ENCODE measurements around the gene ADPRHL1. TPM values are rescaled to one million over a fixed set of nuclear protein-coding genes. Genes with fewer than 3 reads are reported as not detected.

Gene ADPRHL1
- total RNA-seq, 1 donor from 2014 or later: 0.22 TPM

- TF ChIP-seq EZH2phosphoT487 (IDR thresholded peaks at IDR 0.05): no peak
- no peak for TF ChIP-seq CTCF (IDR thresholded peaks at IDR 0.05)
- no peak for TF ChIP-seq EZH2 (IDR thresholded peaks at IDR 0.05)
- Histone ChIP-seq H3K4me1 (peaks cover 6% of the 10 kb centered on the region), H3K27me3 (no peaks in the 10 kb centered on the region), H3K36me3 (no peaks in the 10 kb centered on the region), H3K9ac (no peak overlapping the region), H3K4me3 (no peak overlapping the region), H3K27ac (no peak overlapping the region), H3K4me2 (no peak overlapping the region), H3K79me2 (ENCODE audit: low read depth) (peaks cover 29% of the 10 kb centered on the region), H4K20me1 (ENCODE audit: low read depth) (peaks cover 12% of the 10 kb centered on the region), H3K9me3 (ENCODE audit: low read depth) (no peaks in the 10 kb centered on the region), H2AFZ (replicated peaks) (no peak overlapping the region), H3F3A (ENCODE audit: low read depth) (no peaks in the 10 kb centered on the region)
- Mint-ChIP-seq H3K9me3 (no peaks in the 10 kb centered on the region), H3K27ac (no peak overlapping the region), H3K4me3 (no peak overlapping the region), H3K27me3 (ENCODE audit: insufficient read depth, low read depth) (peaks cover 4% of the 10 kb centered on the region), H3K4me1 (peaks cover 9% of the 10 kb centered on the region), H3K36me3 (peaks cover 4% of the 10 kb centered on the region)
- DNase-seq (ENCODE audit: low spot score): no peak
Observed at GRCh38 chr13:113359571-113359970, 93.7 kb downstream of the ADPRHL1 start.

- peaks cover 9% of the 10 kb centered on the region for H3K4me1 Mint-ChIP-seq
- no peak overlapping the region for H3K4me2 ChIP-seq
- H3K27me3 Mint-ChIP-seq (ENCODE audit: insufficient read depth, low read depth): peaks cover 5% of the 10 kb centered on the region
- H3K9me3 Mint-ChIP-seq: no peaks in the 10 kb centered on the region
- peaks cover 4% of the 10 kb centered on the region for H3K36me3 Mint-ChIP-seq
- peaks cover 29% of the 10 kb centered on the region for H3K79me2 ChIP-seq (ENCODE audit: low read depth)
- H3K27me3 ChIP-seq: no peaks in the 10 kb centered on the region
- no peak overlapping the region for H3K27ac ChIP-seq
- no peak for DNase-seq (ENCODE audit: low spot score)
- H3K27ac Mint-ChIP-seq: no peak overlapping the region
- H2AFZ ChIP-seq (replicated peaks): no peak overlapping the region
- peaks cover 12% of the 10 kb centered on the region for H4K20me1 ChIP-seq (ENCODE audit: low read depth)
- H3K4me3 Mint-ChIP-seq: no peak overlapping the region
- H3K4me1 ChIP-seq: peaks cover 6% of the 10 kb centered on the region
- no peaks in the 10 kb centered on the region for H3F3A ChIP-seq (ENCODE audit: low read depth)
- no peak for TF ChIP-seq EZH2 (IDR thresholded peaks at IDR 0.05)
- no peak for TF ChIP-seq EZH2phosphoT487 (IDR thresholded peaks at IDR 0.05)
- no peak for TF ChIP-seq CTCF (IDR thresholded peaks at IDR 0.05)
- no peaks in the 10 kb centered on the region for H3K9me3 ChIP-seq (ENCODE audit: low read depth)
- H3K4me3 ChIP-seq: no peak overlapping the region
- no peaks in the 10 kb centered on the region for H3K36me3 ChIP-seq
- H3K9ac ChIP-seq: no peak overlapping the region
Observed at GRCh38 chr13:113358653-113359190, 94.6 kb downstream of the ADPRHL1 start.

GRCh38 chr13:113357529-113357928 lies 95.8 kb downstream of the ADPRHL1 start:
- Histone ChIP-seq H3K27me3 (no peaks in the 10 kb centered on the region), H3K27ac (no peak overlapping the region), H3K9ac (no peak overlapping the region), H2AFZ (replicated peaks) (no peak overlapping the region), H3K9me3 (ENCODE audit: low read depth) (no peaks in the 10 kb centered on the region), H3K36me3 (no peaks in the 10 kb centered on the region), H3K4me2 (no peak overlapping the region), H3K4me3 (no peak overlapping the region), H3F3A (ENCODE audit: low read depth) (no peaks in the 10 kb centered on the region), H4K20me1 (ENCODE audit: low read depth) (peaks cover 7% of the 10 kb centered on the region), H3K4me1 (peaks cover under 1% of the 10 kb centered on the region), H3K79me2 (ENCODE audit: low read depth) (peaks cover 18% of the 10 kb centered on the region)
- Mint-ChIP-seq H3K27ac (no peak overlapping the region), H3K4me3 (no peak overlapping the region), H3K27me3 (ENCODE audit: insufficient read depth, low read depth) (peaks cover 2% of the 10 kb centered on the region), H3K4me1 (peaks cover 6% of the 10 kb centered on the region), H3K9me3 (no peaks in the 10 kb centered on the region), H3K36me3 (peaks cover 4% of the 10 kb centered on the region)
- no peak for DNase-seq (ENCODE audit: low spot score)
- TF ChIP-seq EZH2 (IDR thresholded peaks at IDR 0.05) (no peak), EZH2phosphoT487 (IDR thresholded peaks at IDR 0.05) (no peak), CTCF (IDR thresholded peaks at IDR 0.05) (no peak)
